Upper lobe of left lung (tissue), 4 donors: ENCODE data around the gene S100G.

ENCODE experiments used
- EP300 ChIP-seq, 4 donors: sonication (generic); formaldehyde crosslinking; IDR thresholded peaks; one replicate each; pipeline ENCODE4 v1.5.1; 2017; ENCODE audit warnings: antibody characterized with exemption in 4 of 4, control low read depth in 2 of 4
- TF ChIP-seq, protein P1 (sequence below), 6 experiments: fragments of 450-650 bp in 4 of 6; fragments of 200-600 bp in 2 of 6; sonication (generic) in 2 of 6; IDR thresholded peaks; one replicate each; pipeline ENCODE4 v1.5.1; 2016 to 2019; ENCODE audit warnings: antibody characterized with exemption in 6 of 6

DNA sequence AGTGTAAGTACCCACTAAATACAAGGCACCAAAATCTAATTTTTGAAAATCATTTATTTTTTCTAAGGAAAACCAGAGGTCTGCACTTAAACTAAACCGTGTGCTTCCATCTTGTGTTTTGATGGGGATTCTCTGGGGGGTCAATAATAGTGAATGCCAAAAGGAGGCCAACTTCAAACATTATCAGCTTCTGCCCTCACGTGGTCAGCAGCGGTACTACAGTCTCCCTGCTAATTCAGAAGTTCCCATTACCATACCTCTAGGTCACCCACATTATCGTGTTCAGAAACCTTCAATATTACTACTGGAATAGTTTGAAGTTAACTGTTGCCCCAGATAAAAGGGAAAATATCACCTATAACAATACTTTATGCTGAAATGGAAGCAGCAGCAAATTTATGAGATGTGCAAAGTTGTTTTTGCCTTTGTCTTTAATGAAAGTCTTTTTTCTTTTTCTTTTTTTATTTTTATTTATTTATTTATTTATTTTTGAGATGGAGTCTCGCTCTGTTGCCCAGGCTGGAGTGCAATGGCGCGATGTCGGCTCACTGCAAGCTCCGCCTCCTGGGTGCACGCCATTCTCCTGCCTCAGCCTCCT is 45.2 kb downstream of the S100G start:
- TF ChIP-seq, protein P1, sequence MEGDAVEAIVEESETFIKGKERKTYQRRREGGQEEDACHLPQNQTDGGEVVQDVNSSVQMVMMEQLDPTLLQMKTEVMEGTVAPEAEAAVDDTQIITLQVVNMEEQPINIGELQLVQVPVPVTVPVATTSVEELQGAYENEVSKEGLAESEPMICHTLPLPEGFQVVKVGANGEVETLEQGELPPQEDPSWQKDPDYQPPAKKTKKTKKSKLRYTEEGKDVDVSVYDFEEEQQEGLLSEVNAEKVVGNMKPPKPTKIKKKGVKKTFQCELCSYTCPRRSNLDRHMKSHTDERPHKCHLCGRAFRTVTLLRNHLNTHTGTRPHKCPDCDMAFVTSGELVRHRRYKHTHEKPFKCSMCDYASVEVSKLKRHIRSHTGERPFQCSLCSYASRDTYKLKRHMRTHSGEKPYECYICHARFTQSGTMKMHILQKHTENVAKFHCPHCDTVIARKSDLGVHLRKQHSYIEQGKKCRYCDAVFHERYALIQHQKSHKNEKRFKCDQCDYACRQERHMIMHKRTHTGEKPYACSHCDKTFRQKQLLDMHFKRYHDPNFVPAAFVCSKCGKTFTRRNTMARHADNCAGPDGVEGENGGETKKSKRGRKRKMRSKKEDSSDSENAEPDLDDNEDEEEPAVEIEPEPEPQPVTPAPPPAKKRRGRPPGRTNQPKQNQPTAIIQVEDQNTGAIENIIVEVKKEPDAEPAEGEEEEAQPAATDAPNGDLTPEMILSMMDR (IDR thresholded peaks at IDR 0.05), result peak; percentile 67 to 95 (median 81)
- TF ChIP-seq EP300 (IDR thresholded peaks at IDR 0.05), result no peak
